IPS-18a (cell line): ENCODE measurements around the gene INSYN1.
A peak's percentile ranks its signal among the peaks of the same experiment; 100 is the strongest.

Experiments
- H3K27ac ChIP-seq: one replicate; pipeline ENCODE4 v1.5.1; 2013; ENCODE audit warnings: low read length
- H3K27me3 ChIP-seq: one replicate; pipeline ENCODE4 v1.6.1; 2013; ENCODE audit warnings: mild to moderate bottlenecking, low read length; ENCODE audit not compliant: control insufficient read depth, insufficient read depth
- H3K36me3 ChIP-seq: one replicate; pipeline ENCODE4 v1.6.1; 2013; ENCODE audit warnings: low read depth, low read length; ENCODE audit not compliant: control insufficient read depth
- H3K4me1 ChIP-seq: one replicate; pipeline ENCODE4 v1.6.1; 2013; ENCODE audit warnings: low read depth, low read length; ENCODE audit not compliant: control insufficient read depth
- H3K4me3 ChIP-seq: one replicate; pipeline ENCODE4 v1.5.1; 2013; ENCODE audit warnings: low read length
- H3K9ac ChIP-seq: one replicate; pipeline ENCODE4 v1.6.1; 2013; ENCODE audit warnings: mild to moderate bottlenecking, low read length, moderate library complexity
- H3K9me3 ChIP-seq: one replicate; pipeline ENCODE4 v1.6.1; 2013; ENCODE audit warnings: low read depth, low read length; ENCODE audit not compliant: control insufficient read depth

The INSYN1 gene

DNA sequence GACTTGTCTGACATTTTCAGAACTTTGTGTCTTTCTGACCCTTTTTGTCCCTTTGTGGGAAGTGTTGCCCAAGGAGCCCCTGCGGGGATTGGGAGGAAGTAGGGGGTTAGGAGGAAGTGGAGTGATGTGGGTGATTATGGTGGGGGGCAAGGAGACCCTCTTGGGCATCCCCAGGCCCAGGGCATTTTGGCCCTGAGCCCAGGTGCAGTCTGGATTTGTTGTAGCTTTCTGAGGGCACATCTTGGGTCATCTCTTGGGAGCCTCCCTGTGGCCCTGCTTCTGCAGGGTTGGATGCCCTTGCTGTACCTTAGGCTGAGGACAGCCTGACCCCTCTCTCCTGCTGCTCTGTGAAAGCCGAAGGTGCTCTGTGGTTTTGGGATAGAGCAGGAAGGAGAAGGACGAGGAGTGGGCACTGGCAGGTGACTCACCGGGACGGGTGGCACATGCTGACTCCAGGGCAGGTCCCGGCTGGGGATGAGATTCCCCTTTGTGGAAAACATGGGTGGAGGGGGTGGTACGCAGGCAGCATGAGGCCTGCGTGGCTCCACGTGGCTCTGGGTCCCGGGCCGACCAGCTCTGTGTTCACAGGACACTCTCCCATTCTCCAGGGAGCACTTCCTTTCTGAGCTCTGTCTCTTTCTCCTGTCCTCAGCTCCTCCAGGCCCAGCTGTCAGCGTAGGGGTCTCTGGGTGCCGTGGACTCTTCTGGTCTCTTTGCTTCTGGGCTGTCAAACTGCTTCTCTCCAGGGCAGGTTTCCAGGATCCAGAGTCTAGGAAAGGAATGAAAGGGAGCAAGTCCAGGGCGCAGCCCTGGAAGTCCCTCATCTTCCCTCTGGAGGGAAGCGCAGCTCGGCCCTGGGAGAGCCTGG lies 57.1 kb downstream of the INSYN1 start:
- peaks cover 16% of the 10 kb centered on the region for H3K4me1 ChIP-seq
- H3K9ac ChIP-seq, result no peak overlapping the region
- H3K9me3 ChIP-seq, result no peaks in the 10 kb centered on the region
- H3K36me3 ChIP-seq, result no peaks in the 10 kb centered on the region
- no peak overlapping the region for H3K4me3 ChIP-seq
- H3K27ac ChIP-seq, result no peak overlapping the region
- H3K27me3 ChIP-seq, result no peaks in the 10 kb centered on the region

DNA sequence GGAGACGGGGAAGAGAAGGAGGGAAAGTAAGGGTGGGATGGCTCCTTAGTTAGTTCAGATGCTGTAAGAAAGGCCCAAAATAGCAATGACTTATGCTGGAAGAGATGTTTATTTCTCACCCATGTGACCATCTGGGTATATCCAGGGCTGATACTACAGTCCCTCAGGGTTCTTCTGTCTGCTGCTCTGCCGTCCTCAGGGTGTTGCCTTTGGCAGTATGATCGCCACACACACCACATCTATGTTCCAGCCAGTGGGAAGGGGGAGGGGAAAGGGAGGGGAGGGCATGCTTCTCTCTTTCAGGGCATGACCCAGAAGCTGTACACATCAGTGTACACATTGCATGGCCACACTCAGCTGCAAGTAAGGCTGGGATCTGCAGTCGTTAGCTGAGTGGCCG lies 58.7 kb downstream of the INSYN1 start:
- H3K9ac ChIP-seq, result no peak overlapping the region
- no peaks in the 10 kb centered on the region for H3K27me3 ChIP-seq
- no peaks in the 10 kb centered on the region for H3K9me3 ChIP-seq
- H3K27ac ChIP-seq, result no peak overlapping the region
- H3K36me3 ChIP-seq, result no peaks in the 10 kb centered on the region
- H3K4me1 ChIP-seq, result peaks cover 18% of the 10 kb centered on the region
- H3K4me3 ChIP-seq, result no peak overlapping the region

DNA sequence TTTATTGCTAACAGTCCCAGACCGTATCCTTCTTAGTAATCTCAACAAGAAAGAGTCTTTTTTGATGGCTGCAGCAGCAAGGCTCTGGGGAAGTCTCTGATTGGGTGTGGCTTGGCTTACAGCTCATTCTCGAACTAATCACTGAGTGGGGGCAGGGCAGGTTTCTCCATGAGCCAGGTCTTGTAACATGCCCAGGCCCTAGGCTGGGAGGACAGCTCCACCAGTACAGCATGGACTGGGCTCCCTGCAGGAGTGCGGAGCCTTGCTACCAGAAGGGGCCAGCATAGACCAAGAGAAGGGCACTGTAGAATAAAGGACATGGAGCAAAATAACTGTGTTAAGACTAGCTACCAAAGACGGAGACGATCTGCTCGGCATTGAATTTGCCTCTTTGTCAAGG lies 61.8 kb downstream of the INSYN1 start:
- Histone ChIP-seq H3K9ac (no peak overlapping the region), H3K4me1 (peaks cover 13% of the 10 kb centered on the region), H3K27ac (no peak overlapping the region), H3K4me3 (no peak overlapping the region), H3K36me3 (no peaks in the 10 kb centered on the region), H3K27me3 (no peaks in the 10 kb centered on the region), H3K9me3 (no peaks in the 10 kb centered on the region)

DNA sequence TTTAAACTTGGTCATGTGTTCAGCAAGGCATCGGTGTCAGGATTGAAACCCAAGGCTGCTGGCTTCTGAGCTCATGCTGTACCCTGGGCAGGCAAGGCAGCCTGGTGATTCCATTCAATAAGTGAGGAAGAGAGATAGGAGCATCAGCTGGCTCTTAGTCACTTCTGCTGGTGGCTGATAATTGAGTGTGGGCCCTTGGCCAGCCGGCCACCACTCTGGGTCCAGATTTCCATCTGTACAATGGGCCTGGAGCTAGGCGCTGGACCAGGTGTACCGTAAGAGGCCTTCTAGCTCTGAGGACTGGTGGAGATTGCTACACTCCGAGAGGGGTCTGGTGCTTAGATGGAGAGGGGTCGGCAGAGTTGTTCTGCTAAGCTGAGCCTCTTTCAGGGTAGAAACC lies 64.7 kb downstream of the INSYN1 start:
- H3K4me1 ChIP-seq, result peaks cover 23% of the 10 kb centered on the region
- H3K4me3 ChIP-seq, result no peak overlapping the region
- H3K9ac ChIP-seq, result no peak overlapping the region
- H3K36me3 ChIP-seq, result no peaks in the 10 kb centered on the region
- no peaks in the 10 kb centered on the region for H3K9me3 ChIP-seq
- H3K27ac ChIP-seq, result no peak overlapping the region
- H3K27me3 ChIP-seq, result no peaks in the 10 kb centered on the region

DNA sequence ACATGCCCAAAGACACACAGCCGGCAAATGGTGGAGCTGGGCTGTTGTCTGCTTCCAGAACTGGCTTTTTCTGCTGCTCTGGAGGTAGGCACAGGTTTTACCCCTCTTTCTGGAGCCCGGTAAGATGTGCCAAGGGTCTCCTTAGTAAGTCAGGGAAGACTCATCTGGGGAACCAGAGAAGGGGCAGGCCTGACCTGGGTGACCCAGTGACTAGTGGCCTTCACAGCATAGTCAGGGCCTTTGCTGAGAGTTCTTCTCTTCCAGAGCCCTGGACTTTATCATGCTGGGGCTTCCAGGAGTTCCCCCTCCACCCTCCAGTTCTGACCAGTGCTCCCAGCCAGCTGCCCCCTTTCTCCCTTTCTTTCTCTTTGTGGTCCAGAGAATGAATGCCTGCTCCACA lies 65.8 kb downstream of the INSYN1 start:
- peaks cover 23% of the 10 kb centered on the region for H3K4me1 ChIP-seq
- H3K9ac ChIP-seq, result no peak overlapping the region
- H3K4me3 ChIP-seq, result no peak overlapping the region
- no peaks in the 10 kb centered on the region for H3K36me3 ChIP-seq
- no peaks in the 10 kb centered on the region for H3K9me3 ChIP-seq
- no peaks in the 10 kb centered on the region for H3K27me3 ChIP-seq
- H3K27ac ChIP-seq, result no peak overlapping the region

DNA sequence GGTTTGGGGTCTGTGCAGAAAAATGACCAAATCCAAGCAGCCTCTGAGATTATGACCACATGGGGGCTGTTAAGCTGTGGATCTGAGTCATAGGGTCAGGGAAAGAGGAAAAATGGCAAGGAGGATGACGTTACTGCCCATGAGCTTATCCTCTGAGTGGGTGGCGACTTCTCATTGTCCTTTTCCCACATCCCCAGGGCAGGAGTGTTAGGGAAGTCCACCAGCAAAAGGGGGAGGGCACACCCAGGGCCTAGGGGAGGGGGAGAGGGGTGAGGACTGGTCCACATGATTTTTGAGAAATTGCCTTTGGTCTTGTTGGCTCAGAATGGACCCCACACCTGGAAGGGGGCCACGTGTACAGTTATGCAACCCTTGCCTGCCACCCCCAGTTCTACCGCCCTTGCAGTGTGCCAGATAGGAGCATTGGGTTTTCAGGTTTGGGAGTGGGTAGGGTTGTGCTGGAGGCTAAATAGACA lies 66.3 kb downstream of the INSYN1 start:
- no peaks in the 10 kb centered on the region for H3K27me3 ChIP-seq
- H3K27ac ChIP-seq, result no peak overlapping the region
- no peaks in the 10 kb centered on the region for H3K9me3 ChIP-seq
- H3K36me3 ChIP-seq, result no peaks in the 10 kb centered on the region
- H3K4me1 ChIP-seq, result peaks cover 21% of the 10 kb centered on the region
- H3K4me3 ChIP-seq, result no peak overlapping the region
- no peak overlapping the region for H3K9ac ChIP-seq

DNA sequence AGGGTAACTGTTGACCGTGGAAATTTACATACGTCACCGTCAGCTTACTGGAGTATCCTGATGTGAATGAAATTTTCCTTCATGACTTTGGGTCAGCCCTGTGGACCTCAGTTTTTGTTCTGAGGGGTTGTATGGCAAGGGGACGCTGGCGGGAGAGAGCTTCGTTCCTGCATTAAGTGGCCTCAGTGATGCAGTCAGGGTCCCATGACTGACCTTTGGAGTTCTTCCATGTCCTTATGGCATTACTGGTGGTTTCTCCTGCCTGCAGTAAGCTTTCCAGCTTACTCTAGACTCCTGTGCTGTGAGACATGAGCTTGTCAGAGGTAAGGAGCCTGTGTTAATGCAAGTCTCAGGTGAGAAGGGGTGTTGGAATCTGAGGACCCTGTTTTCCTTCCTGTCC lies 67.2 kb downstream of the INSYN1 start:
- no peaks in the 10 kb centered on the region for H3K27me3 ChIP-seq
- H3K4me1 ChIP-seq, result peaks cover 13% of the 10 kb centered on the region
- peak overlapping the region; percentile 80 for H3K4me3 ChIP-seq
- H3K9me3 ChIP-seq, result no peaks in the 10 kb centered on the region
- H3K9ac ChIP-seq, result no peak overlapping the region
- no peak overlapping the region for H3K27ac ChIP-seq
- no peaks in the 10 kb centered on the region for H3K36me3 ChIP-seq
